Stimulated activated CD8-positive, alpha-beta memory T cell treated with anti-CD3 and anti-CD28 coated beads, Interleukin-12 subunit alpha, Interleukin-12 subunit beta, amount 100 ng/mL, for 1 hour (primary cell): ENCODE data around the gene PHF12.
A peak's percentile ranks its signal among the peaks of the same experiment; 100 is the strongest.
"Not testable (repeated sequence)": the region's sequence is repeated elsewhere in the genome, so short reads cannot be mapped to it uniquely, and the experiment has no call there.

Experiments used
- DNase-seq: peaks from one replicate; pipeline ENCODE4 v3.0.0-alpha.2; 2020; ENCODE audit warnings: low read depth

Gene PHF12

GRCh38 chr17:28929787-28930186, 21.5 kb downstream of the PHF12 start:
- no peak for DNase-seq

DNA sequence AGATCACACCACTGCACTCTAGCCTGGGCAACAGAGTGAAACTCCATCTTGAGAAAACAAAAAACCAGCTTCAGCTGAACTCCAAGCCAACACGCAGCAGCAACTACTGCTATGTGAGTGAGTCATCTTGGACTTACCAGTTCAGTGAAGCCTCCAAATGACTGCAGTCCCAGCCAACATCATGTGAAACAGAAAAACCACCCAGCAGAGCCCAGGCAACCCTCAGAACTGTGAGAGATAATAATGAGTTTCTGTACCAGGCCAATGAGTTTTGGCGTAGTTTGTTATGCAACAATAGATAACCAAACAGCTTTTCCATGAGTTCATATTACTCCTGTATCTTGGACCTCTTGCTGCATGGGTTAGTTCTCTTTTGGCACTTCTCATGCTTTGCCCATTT, 23.3 kb downstream of the PHF12 start:
- DNase-seq, result no peak

- no peak for DNase-seq
Observed at GRCh38 chr17:28926786-28927185, 24.5 kb downstream of the PHF12 start.

GRCh38 chr17:28926366-28926765, 25.0 kb downstream of the PHF12 start:
- no peak for DNase-seq

DNA sequence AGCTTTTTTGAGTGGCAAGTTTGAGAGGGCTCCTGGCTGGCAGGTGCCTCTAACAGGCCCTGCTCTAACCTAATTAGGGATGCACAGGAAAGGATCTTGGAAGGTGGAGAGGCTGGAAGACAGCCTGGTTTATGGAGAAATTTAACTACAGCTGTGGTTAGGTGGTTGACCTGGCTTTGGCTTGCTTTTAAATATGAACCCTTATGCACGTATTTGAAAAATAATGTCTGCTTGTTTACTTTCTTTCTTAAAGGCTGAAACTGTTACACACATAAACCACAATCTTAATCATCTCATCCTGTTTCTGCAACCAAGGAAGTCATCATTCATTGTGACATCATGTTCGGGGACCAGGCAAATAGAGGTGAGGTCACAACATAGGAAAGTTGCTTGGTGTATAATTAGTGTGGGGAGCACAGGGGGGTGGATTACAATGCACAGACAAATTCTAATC, 25.4 kb downstream of the PHF12 start:
- DNase-seq, result no peak

DNA sequence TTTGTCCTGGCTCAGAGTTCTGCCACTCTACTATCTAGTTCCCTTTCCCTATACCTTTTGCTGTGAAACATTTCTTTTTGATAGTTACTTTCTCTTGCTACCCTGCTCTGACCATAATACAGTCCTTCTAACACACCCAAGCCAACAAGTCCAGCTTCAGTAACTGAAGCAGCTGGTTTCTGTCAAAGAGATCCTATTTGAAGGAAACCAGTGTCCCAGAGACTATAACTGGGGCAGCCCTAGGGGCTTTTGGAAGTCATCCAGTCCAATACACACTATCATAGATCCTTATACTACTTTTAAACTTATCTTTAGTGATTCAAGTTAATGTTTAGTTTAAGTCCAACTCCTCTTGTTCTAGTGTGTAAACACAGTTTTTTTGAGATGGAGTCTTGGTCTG, 31.1 kb downstream of the PHF12 start:
- no peak for DNase-seq

GRCh38 chr17:28918295-28918694, 33.0 kb downstream of the PHF12 start:
- no peak for DNase-seq

DNA sequence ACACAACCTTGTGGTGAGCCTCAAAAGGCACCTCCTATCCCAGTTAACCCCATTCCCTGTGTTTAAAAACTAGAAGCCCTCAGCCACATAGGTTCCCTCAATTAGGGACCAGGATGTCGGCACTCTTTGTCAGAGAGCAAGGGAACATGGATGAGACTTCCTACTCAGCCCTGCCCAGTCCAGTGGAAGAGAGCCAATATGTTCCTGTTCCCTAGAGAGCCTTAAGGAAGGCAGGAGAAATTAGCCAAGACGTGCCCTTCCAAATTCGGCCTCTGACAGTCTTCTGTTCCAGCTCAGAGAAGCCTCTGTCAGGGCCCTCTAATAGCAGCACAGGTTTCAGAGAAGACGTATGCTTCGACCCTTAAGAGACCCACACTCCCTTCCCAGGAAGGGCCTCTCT, 33.9 kb downstream of the PHF12 start:
- DNase-seq, result no peak

GRCh38 chr17:28917029-28917428, 34.3 kb downstream of the PHF12 start:
- DNase-seq, result no peak

DNA sequence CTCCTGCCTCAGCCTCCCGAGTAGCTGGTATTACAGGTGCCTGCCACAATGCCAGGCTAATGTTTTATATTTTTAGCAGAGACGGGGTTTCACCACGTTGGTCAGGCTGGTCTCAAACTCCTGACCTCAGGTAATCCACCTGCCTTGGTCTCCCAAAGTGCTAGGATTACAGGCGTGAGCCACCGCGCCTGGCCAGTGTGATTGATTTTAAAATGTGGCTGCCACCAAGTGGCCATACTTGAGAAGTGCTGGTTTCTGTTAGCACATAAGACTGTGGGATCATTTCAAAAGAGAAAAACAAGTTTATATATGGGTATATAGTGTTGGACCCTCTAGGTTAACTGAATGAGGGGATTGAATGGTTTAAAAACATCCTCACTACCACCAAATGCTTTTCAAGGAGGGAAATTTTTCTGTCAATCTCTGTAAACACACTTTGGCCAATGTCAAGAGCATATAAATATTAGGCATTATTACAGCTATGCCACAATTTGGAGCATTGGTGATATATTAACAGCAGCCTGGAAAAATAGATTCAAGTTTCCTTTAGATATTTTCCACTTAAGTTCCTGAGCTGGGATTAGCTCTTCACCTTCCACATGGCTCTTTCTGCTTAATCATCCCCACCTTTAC, 34.9 kb downstream of the PHF12 start:
- peak; percentile 30 for DNase-seq

DNA sequence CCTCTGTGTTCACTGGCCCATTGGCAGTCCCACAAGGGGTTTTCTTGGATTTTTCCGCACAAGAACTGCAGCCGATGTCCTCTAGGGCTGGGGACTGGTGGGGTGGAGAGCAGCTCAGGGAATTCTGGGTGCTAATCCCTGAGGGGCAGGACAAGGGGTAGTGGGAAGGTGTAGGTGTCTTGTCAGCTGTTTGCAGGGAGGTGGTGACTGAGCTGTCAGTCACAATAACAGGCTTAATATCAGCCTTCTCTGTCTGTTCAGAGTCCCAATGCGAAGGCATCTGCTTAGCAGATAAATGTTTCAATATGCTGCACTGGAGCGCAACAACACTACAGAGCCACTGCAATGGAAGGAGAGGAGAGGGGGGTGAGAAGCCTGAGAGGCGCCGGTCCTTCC, 38.4 kb downstream of the PHF12 start:
- DNase-seq, result no peak

DNA sequence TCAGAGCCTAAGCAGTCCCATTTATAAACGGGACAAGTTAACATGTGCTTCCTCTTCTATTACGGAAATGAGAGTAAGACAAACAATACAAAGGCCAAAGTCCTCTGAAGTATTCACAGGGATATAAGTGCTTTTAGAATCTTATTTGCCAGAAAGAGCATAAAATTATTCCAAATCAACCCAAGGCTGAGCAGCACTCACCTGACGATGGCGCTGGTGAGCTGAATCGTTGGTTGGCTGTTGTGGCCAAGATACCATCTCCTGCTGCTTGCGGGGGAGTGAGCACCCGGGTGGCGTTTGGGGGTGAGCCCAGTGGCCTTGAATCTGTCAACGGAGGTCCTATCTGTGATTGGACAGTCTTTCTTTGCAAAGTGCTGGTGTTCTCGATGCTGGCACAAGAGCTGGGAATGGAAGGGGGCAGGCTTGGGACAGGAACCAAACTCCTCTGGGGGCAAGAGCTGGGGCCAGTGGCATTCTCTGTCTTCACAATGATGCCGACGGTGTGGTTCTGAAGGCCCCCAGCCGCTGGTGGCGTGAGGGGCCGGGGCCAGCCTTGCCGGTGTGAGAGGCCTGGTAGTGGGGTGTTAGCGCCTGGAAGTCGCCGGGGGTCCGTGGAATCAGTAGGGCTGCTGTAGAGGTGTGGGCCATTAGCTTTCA, 38.9 kb downstream of the PHF12 start:
- DNase-seq, result no peak

DNA sequence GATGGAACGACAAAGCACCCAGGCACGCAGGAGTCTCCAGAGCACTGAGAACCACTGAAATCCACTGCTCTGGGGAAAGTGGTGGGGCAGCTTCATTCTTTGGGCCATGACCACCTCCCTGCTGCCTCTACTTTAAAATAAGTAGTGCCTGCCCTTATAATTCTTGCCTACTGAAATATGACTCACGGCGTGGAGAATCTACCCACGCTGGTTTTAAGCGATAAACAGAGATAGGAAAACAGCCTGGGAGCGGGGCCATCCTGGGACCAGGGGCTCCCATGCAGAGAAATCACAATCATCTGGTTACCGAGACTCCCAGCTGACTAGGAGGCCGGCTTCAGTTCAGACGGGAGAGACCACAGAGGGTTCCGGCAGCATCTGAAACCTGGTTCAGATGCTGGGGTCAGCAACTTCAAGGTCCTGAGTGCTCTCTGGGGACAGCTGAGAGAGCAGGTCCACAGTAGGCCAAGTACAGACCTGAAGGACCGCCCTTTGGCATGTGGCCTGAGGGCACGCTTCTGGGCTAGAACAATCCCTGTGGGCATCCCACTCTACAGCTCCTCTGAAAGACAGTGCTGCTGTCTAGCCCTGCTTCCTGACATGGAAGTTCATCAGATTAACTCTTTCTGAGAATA, 39.8 kb downstream of the PHF12 start:
- DNase-seq, result no peak

GRCh38 chr17:28910534-28910933, 40.8 kb downstream of the PHF12 start:
- no peak for DNase-seq

- DNase-seq, result no peak
Observed at GRCh38 chr17:28908640-28909167, 42.6 kb downstream of the PHF12 start.

- no peak for DNase-seq
Observed at GRCh38 chr17:28907709-28908475, 43.4 kb downstream of the PHF12 start.

GRCh38 chr17:28906706-28907438, 44.4 kb downstream of the PHF12 start:
- DNase-seq, result no peak

GRCh38 chr17:28906276-28906675, 45.0 kb downstream of the PHF12 start:
- DNase-seq, result no peak

GRCh38 chr17:28904800-28905199, 46.5 kb downstream of the PHF12 start:
- no peak for DNase-seq

GRCh38 chr17:28903546-28903841, 47.8 kb downstream of the PHF12 start:
- DNase-seq, result not testable (repeated sequence)

GRCh38 chr17:28902819-28903545, 48.3 kb downstream of the PHF12 start, which contains the start of gene DHRS13:
DHRS13 (minus strand) TSS chr17:28903079; CDS start chr17:28902944, 135 bp downstream.
- DNase-seq, result peak; percentile 89
